H1 (cell line): ENCODE data around the gene MEN1. TPM values are rescaled to one million over a fixed set of nuclear protein-coding genes. Genes with fewer than 3 reads are reported as not detected.

Experiments used
- KDM5A ChIP-seq: fragments of 200-600 bp; IDR thresholded peaks from 2 replicates; pipeline ENCODE4 v1.7.1; 2012; ENCODE audit warnings: mild to moderate bottlenecking, low read length, inconsistent platforms, mixed read lengths
- polyA plus RNA-seq, 7 experiments: library from polyadenylated mRNA; depleted of rRNA in 3 of 7; stranded (reverse) in 5 of 7; unstranded in 2 of 7; fragments of >200 nt in 5 of 7; fragments of 200-250 nt in 2 of 7; gene quantifications; 1 replicate in 5 of 7; 2 replicates in 1 of 7; 4 replicates in 1 of 7; pipeline versions ENCODE4 v1.2.1 to v1.2.3, GENCODE V29; 2011 to 2013; ENCODE audit warnings: missing spikeins in 2 of 7, mixed read lengths in 2 of 7
- total RNA-seq: library from RNA; stranded (reverse); fragmentation: NEBNext Ultra II Directional; extraction: Animal tissue kit (Norgen Biotek cat#: 25700); gene quantifications from 2 replicates; pipeline ENCODE4 v1.2.1, GENCODE V29; 2021

MEN1 gene
- total and polyA plus RNA-seq, 2 of the 8 experiments (the other 6 are each of a cell fraction or from before 2014, with no cell fraction given) = 47.2 to 56.3 TPM

DNA sequence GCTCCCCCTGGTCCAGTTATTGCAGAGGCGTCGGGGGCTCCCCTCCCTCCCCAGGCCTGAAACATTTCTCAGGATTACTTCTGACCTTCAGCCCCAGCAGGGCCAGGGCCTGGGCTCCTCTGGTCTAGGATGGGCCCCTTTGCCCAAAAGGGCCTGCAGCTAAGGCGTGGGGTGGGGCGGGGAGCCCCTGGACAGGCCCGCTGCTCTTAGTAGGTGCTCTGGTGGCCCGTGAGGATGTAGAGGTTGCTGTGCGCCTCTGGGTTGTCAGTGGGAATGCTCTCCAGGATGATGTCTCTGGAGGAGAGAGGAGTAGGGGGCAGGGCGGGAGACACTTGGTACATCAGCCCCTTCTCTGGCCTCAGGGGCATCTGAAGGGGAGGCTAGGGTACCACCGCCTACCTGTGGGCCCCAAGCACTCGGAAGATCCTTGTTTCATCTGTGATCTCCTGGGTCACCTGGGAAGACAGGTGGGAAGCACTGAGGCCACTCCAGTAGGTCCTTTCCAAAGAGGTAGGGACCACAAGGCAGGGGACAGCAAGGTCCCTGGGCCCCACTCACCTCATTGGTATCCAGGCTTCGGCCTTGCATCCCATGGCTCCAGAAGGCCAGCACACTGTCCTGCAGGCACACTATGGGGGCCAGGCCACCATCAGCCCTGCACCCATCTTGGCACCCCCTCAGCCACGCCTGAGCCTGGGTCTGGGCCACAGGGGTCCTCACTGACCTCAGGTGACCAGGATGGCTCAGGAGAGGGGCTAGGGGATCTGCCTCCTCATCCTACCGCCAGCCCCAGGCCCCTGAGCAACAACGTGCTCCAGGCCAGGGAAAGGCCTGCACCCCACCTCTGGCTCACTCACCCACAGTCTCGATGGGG is 20.8 kb downstream of the MEN1 start (continued):
- no peak for TF ChIP-seq KDM5A
- TF ChIP-seq, all 59 proteins: peak for 0
